Activated CD8-positive, alpha-beta T cell treated with anti-CD3 and anti-CD28 coated beads for 36 hours (primary cell): ENCODE results near the gene ISG20. TPM values are rescaled to one million over a fixed set of nuclear protein-coding genes. Genes with fewer than 3 reads are reported as not detected.
A peak's percentile ranks its signal among the peaks of the same experiment; 100 is the strongest.

Experiments
- ATAC-seq: fragments of 200-7000 bp; cut with Tn5 transposase; one replicate; pipeline ENCODE4 v1.10.0; 2021; ENCODE audit warnings: mild to moderate bottlenecking, moderate library complexity
- CTCF ChIA-PET: fragments of 350-600 bp; sonication (Branson Sonifier 250); formaldehyde crosslinking; loops from one replicate; lab custom pipeline; 2021; ENCODE audit warnings: antibody characterized with exemption; lab: Charles Lee
- POLR2A ChIA-PET: fragments of 350-600 bp; sonication (Branson Sonifier 250); formaldehyde crosslinking; loops from one replicate; lab custom pipeline; 2021; ENCODE audit warnings: antibody characterized with exemption; lab: Charles Lee
- DNase-seq: peaks from one replicate; pipeline ENCODE4 v3.0.0-alpha.2; 2020
- H3K27ac Mint-ChIP-seq: one replicate; pipeline ENCODE4 v1.8.0; 2021; ENCODE audit warnings: mild to moderate bottlenecking, mixed read lengths
- H3K27me3 Mint-ChIP-seq: one replicate; pipeline ENCODE4 v1.8.0; 2021; ENCODE audit warnings: mixed read lengths
- H3K36me3 Mint-ChIP-seq: one replicate; pipeline ENCODE4 v1.8.0; 2021; ENCODE audit warnings: low read depth, mixed read lengths
- H3K4me1 Mint-ChIP-seq: one replicate; pipeline ENCODE4 v1.8.0; 2021; ENCODE audit warnings: low read depth, mixed read lengths
- H3K4me3 Mint-ChIP-seq: one replicate; pipeline ENCODE4 v1.8.0; 2021; ENCODE audit warnings: mild to moderate bottlenecking, moderate library complexity, mixed read lengths
- H3K9me3 Mint-ChIP-seq: one replicate; pipeline ENCODE4 v1.8.0; 2021; ENCODE audit warnings: mixed read lengths
- intact Hi-C: fragments of 100-400 bp; cut with micrococcal nuclease; formaldehyde crosslinking; loops from one replicate; pipeline ENCODE4 v1.10.0; 2022
- total RNA-seq, 2 experiments: library from RNA; stranded (reverse); gene quantifications; one replicate each; pipeline ENCODE4 v1.2.3, GENCODE V29; 2021
- TF ChIP-seq, protein P1 (sequence below): fragments of 200-600 bp; IDR thresholded peaks from one replicate; pipeline ENCODE4 v1.8.0; 2022; ENCODE audit warnings: antibody characterized with exemption, mild to moderate bottlenecking

The ISG20 gene
- total RNA-seq, 2 experiments from 2014 or later, result 75.1 to 82.8 TPM

GRCh38 chr15:88604381-88605188 lies 34.2 kb upstream of the ISG20 start:
- ChIA-PET POLR2A (no interaction called here), CTCF (no interaction called here)
- no peaks in the 10 kb centered on the region for H3K9me3 Mint-ChIP-seq
- H3K4me3 Mint-ChIP-seq, result peak overlapping the region; percentile 20
- H3K36me3 Mint-ChIP-seq, result no peaks in the 10 kb centered on the region
- no peak for DNase-seq
- TF ChIP-seq, protein P1, sequence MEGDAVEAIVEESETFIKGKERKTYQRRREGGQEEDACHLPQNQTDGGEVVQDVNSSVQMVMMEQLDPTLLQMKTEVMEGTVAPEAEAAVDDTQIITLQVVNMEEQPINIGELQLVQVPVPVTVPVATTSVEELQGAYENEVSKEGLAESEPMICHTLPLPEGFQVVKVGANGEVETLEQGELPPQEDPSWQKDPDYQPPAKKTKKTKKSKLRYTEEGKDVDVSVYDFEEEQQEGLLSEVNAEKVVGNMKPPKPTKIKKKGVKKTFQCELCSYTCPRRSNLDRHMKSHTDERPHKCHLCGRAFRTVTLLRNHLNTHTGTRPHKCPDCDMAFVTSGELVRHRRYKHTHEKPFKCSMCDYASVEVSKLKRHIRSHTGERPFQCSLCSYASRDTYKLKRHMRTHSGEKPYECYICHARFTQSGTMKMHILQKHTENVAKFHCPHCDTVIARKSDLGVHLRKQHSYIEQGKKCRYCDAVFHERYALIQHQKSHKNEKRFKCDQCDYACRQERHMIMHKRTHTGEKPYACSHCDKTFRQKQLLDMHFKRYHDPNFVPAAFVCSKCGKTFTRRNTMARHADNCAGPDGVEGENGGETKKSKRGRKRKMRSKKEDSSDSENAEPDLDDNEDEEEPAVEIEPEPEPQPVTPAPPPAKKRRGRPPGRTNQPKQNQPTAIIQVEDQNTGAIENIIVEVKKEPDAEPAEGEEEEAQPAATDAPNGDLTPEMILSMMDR, result no peak
- intact Hi-C loops, result no loop called here
- ATAC-seq, result no peak
- H3K27ac Mint-ChIP-seq, result no peak overlapping the region
- peaks cover 16% of the 10 kb centered on the region for H3K4me1 Mint-ChIP-seq
- peaks cover 55% of the 10 kb centered on the region for H3K27me3 Mint-ChIP-seq

GRCh38 chr15:88605189-88606069 lies 33.4 kb upstream of the ISG20 start:
- Mint-ChIP-seq H3K4me1 (peaks cover 16% of the 10 kb centered on the region), H3K36me3 (no peaks in the 10 kb centered on the region), H3K27ac (no peak overlapping the region), H3K9me3 (no peaks in the 10 kb centered on the region), H3K27me3 (peaks cover 60% of the 10 kb centered on the region), H3K4me3 (no peak overlapping the region)
- peak; percentile 87 for ATAC-seq
- POLR2A ChIA-PET, result no interaction called here
- TF ChIP-seq, protein P1, result no peak
- intact Hi-C loops, result no loop called here
- peak; percentile 63 for DNase-seq
- CTCF ChIA-PET, result no interaction called here

- Mint-ChIP-seq H3K9me3 (no peaks in the 10 kb centered on the region), H3K27me3 (peaks cover 62% of the 10 kb centered on the region), H3K36me3 (no peaks in the 10 kb centered on the region), H3K4me1 (peaks cover 16% of the 10 kb centered on the region), H3K27ac (no peak overlapping the region), H3K4me3 (no peak overlapping the region)
- TF ChIP-seq, protein P1, result no peak
- POLR2A ChIA-PET, result no interaction called here
- DNase-seq (no peak), ATAC-seq (no peak)
- CTCF ChIA-PET, result no interaction called here
- intact Hi-C loops, result no loop called here
Observed at GRCh38 chr15:88606070-88606794, 32.6 kb upstream of the ISG20 start.

- DNase-seq (no peak), ATAC-seq (no peak)
- Mint-ChIP-seq H3K36me3 (no peaks in the 10 kb centered on the region), H3K9me3 (no peaks in the 10 kb centered on the region), H3K27me3 (peaks cover 67% of the 10 kb centered on the region), H3K4me3 (no peak overlapping the region), H3K4me1 (peaks cover 16% of the 10 kb centered on the region), H3K27ac (no peak overlapping the region)
- ChIA-PET POLR2A (interaction anchor here (0.6 kb wide), 1 partner anchor 8 kb away, joined by 4 read pairs; no protein-coding TSS in a partner anchor), CTCF (no interaction called here)
- TF ChIP-seq, protein P1, result no peak
- intact Hi-C loops, result no loop called here
Observed at GRCh38 chr15:88607951-88608350, 30.9 kb upstream of the ISG20 start.
